GM23338 (cell line): ENCODE measurements around the gene DDX23. TPM values are rescaled to one million over a fixed set of nuclear protein-coding genes. Genes with fewer than 3 reads are reported as not detected.

ENCODE experiments used
- ATAC-seq: fragments of 200-7000 bp; cut with Tn5 transposase; 3 replicates; pipeline ENCODE4 v1.9.1; 2020
- DNase-seq: peaks from one replicate; pipeline ENCODE4 v3.0.0-alpha.2; 2015; ENCODE audit warnings: low spot score
- H2AFZ ChIP-seq: fragments of 200-600 bp; sonication (generic); 2 replicates; pipeline ENCODE4 v1.8.0; 2016; ENCODE audit warnings: antibody characterized with exemption, mild to moderate bottlenecking, moderate library complexity
- H3F3A ChIP-seq: fragments of 200-600 bp; sonication (generic); replicated peaks from 2 replicates; pipeline ENCODE4 v1.8.0; 2017; ENCODE audit warnings: antibody characterized with exemption, mixed run types, low read depth
- H3K27ac ChIP-seq: fragments of 200-600 bp; sonication (generic); 2 replicates; pipeline ENCODE4 v1.6.1; 2016; ENCODE audit warnings: low read depth
- H3K27me3 ChIP-seq: fragments of 200-600 bp; sonication (generic); 2 replicates; pipeline ENCODE4 v1.8.0; 2016; ENCODE audit warnings: mild to moderate bottlenecking, mixed run types, moderate library complexity; ENCODE audit not compliant: insufficient read depth
- H3K36me3 ChIP-seq: fragments of 200-600 bp; sonication (generic); 2 replicates; pipeline ENCODE4 v1.8.0; 2016; ENCODE audit warnings: mild to moderate bottlenecking; ENCODE audit not compliant: insufficient read depth
- H3K4me1 ChIP-seq: fragments of 200-600 bp; sonication (generic); 2 replicates; pipeline ENCODE4 v1.8.0; 2016; ENCODE audit warnings: mild to moderate bottlenecking, moderate library complexity; ENCODE audit not compliant: insufficient read depth
- H3K4me2 ChIP-seq: fragments of 200-600 bp; sonication (generic); 2 replicates; pipeline ENCODE4 v1.7.1; 2017; ENCODE audit warnings: mixed run types
- H3K4me3 ChIP-seq: fragments of 200-600 bp; sonication (generic); 2 replicates; pipeline ENCODE4 v1.6.1; 2016; ENCODE audit warnings: mixed run types
- H3K79me2 ChIP-seq: fragments of 200-600 bp; sonication (generic); replicated peaks from 2 replicates; pipeline ENCODE4 v1.8.0; 2017; ENCODE audit warnings: mild to moderate bottlenecking; ENCODE audit not compliant: insufficient read depth
- H3K9me2 ChIP-seq: fragments of 200-600 bp; sonication (generic); 2 replicates; pipeline ENCODE4 v1.8.0; 2017; ENCODE audit not compliant: insufficient read depth
- H4K20me1 ChIP-seq: fragments of 200-600 bp; sonication (generic); replicated peaks from 2 replicates; pipeline ENCODE4 v1.8.0; 2017; ENCODE audit warnings: mild to moderate bottlenecking; ENCODE audit not compliant: insufficient read depth
- H3K27ac Mint-ChIP-seq: 2 replicates; pipeline ENCODE4 v1.8.0; 2020; ENCODE audit warnings: inconsistent platforms, mild to moderate bottlenecking, moderate library complexity, mixed read lengths
- H3K27me3 Mint-ChIP-seq: 3 replicates; pipeline ENCODE4 v1.8.0; 2022; ENCODE audit warnings: low read depth, mild to moderate bottlenecking, moderate library complexity, mixed read lengths, inconsistent platforms; ENCODE audit not compliant: insufficient read depth, poor library complexity
- H3K36me3 Mint-ChIP-seq: 3 replicates; pipeline ENCODE4 v1.8.0; 2021; ENCODE audit warnings: low read depth, mild to moderate bottlenecking, inconsistent platforms, moderate library complexity, mixed read lengths
- H3K4me1 Mint-ChIP-seq: 3 replicates; pipeline ENCODE4 v1.8.0; 2020; ENCODE audit warnings: mild to moderate bottlenecking, inconsistent platforms, mixed read lengths
- H3K4me3 Mint-ChIP-seq: 3 replicates; pipeline ENCODE4 v1.8.0; 2021; ENCODE audit warnings: moderate library complexity, mild to moderate bottlenecking, inconsistent platforms, mixed read lengths
- H3K9me3 Mint-ChIP-seq: 3 replicates; pipeline ENCODE4 v1.8.0; 2020; ENCODE audit warnings: moderate library complexity, mild to moderate bottlenecking, inconsistent platforms, mixed read lengths
- CREB1 ChIP-seq: fragments of 250-450 bp; sonication (Bioruptor Pico); IDR thresholded peaks from 2 replicates; pipeline ENCODE4 v1.5.0; 2020; ENCODE audit warnings: low read depth, mild to moderate bottlenecking, moderate library complexity
- CTCF ChIP-seq, 2 experiments: fragments of 200-600 bp in 1 of 2; sonication (generic) in 1 of 2; conservative IDR thresholded peaks; 2 replicates each; pipeline versions ENCODE4 v1.5.1 to v1.6.1; 2016 to 2017; ENCODE audit warnings: antibody characterized with exemption in 2 of 2, low read depth in 2 of 2, mild to moderate bottlenecking in 2 of 2, moderate library complexity in 1 of 2
- ETS1 ChIP-seq: IDR thresholded peaks from 2 replicates; pipeline ENCODE4 v1.6.1; 2016; ENCODE audit warnings: antibody characterized with exemption
- EZH2 ChIP-seq: fragments of 200-600 bp; sonication (generic); IDR thresholded peaks from one replicate; pipeline ENCODE4 v1.8.0; 2017; ENCODE audit warnings: antibody characterized with exemption, mild to moderate bottlenecking, low read depth; ENCODE audit not compliant: unreplicated experiment
- JUNB ChIP-seq: IDR thresholded peaks from one replicate; pipeline ENCODE4 v1.6.1; 2016; ENCODE audit warnings: antibody characterized with exemption; ENCODE audit not compliant: unreplicated experiment
- NANOG ChIP-seq: IDR thresholded peaks from 2 replicates; pipeline ENCODE4 v1.6.1; 2016; ENCODE audit warnings: antibody characterized with exemption, borderline replicate concordance
- REST ChIP-seq: IDR thresholded peaks from one replicate; pipeline ENCODE4 v1.6.1; 2018; ENCODE audit warnings: antibody characterized with exemption; ENCODE audit not compliant: unreplicated experiment
- STAT1 ChIP-seq: IDR thresholded peaks from one replicate; pipeline ENCODE4 v1.6.1; 2016; ENCODE audit warnings: antibody characterized with exemption; ENCODE audit not compliant: unreplicated experiment
- ZNF114 ChIP-seq: fragments of 250-450 bp; sonication (Bioruptor Pico); IDR thresholded peaks from 2 replicates; pipeline ENCODE4 v1.5.0; 2020; ENCODE audit warnings: mild to moderate bottlenecking, moderate library complexity
- ZNF331 ChIP-seq: fragments of 250-450 bp; sonication (Bioruptor Pico); IDR thresholded peaks from 2 replicates; pipeline ENCODE4 v1.5.0; 2020; ENCODE audit warnings: low read depth, mild to moderate bottlenecking, moderate library complexity
- polyA plus RNA-seq: library from polyadenylated mRNA; unstranded; fragments of >200 nt; fragmentation: Nextera tagmentation; extraction: Ambion mirVana; gene quantifications from 2 replicates; pipeline ENCODE4 v1.2.1, GENCODE V29; 2016
- total RNA-seq: library from RNA; depleted of rRNA; stranded (reverse); fragments of >200 nt; shearing (Covaris generic); gene quantifications from 2 replicates; pipeline ENCODE4 v1.2.3, GENCODE V29; 2014

Gene DDX23
- total and polyA plus RNA-seq, 2 experiments from 2014 or later = 31.7 to 78.5 TPM

GRCh38 chr12:48827513-48828096 lies 24.4 kb downstream of the DDX23 start:
- Mint-ChIP-seq H3K4me1 (peaks cover 12% of the 10 kb centered on the region), H3K9me3 (no peaks in the 10 kb centered on the region; the same call in 1 of the 3 replicates), H3K4me3 (no peak overlapping the region), H3K27ac (no peak overlapping the region), H3K27me3 (peaks cover 9% of the 10 kb centered on the region), H3K36me3 (peaks cover 49% of the 10 kb centered on the region)
- Histone ChIP-seq H3F3A (no peaks in the 10 kb centered on the region), H3K4me2 (no peak overlapping the region), H3K27ac (peak overlapping the region; percentile 55; the same call in 1 of the 2 replicates), H3K4me3 (no peak overlapping the region), H2AFZ (no peak overlapping the region), H3K9me2 (no peaks in the 10 kb centered on the region), H3K36me3 (peaks cover 21% of the 10 kb centered on the region), H4K20me1 (peaks cover 7% of the 10 kb centered on the region; the same call in 1 of the 2 replicates), H3K27me3 (peaks cover 3% of the 10 kb centered on the region; the same call in 1 of the 2 replicates), H3K79me2 (no peaks in the 10 kb centered on the region), H3K4me1 (peaks cover 5% of the 10 kb centered on the region; the same call in 1 of the 2 replicates)
- DNase-seq = no peak
- no peak for TF ChIP-seq STAT1
- no peak for TF ChIP-seq CREB1 (CRISPR knock-in tag)
- TF ChIP-seq CTCF (conservative IDR thresholded peaks at IDR 0.05; ENCODE audit: low read depth in 2 of 2) = no peak
- TF ChIP-seq ZNF331 (CRISPR knock-in tag) = no peak
- ATAC-seq = no peak

GRCh38 chr12:48827026-48827425 lies 24.9 kb downstream of the DDX23 start:
- no peak for ATAC-seq
- Histone ChIP-seq H3K4me3 (no peak overlapping the region), H4K20me1 (peaks cover 6% of the 10 kb centered on the region; the same call in 1 of the 2 replicates), H3K4me1 (peaks cover 5% of the 10 kb centered on the region; the same call in 1 of the 2 replicates), H3K27me3 (peaks cover 4% of the 10 kb centered on the region; the same call in 1 of the 2 replicates), H3K9me2 (no peaks in the 10 kb centered on the region), H3K27ac (peak overlapping the region; percentile 55; the same call in 1 of the 2 replicates), H3K36me3 (peaks cover 17% of the 10 kb centered on the region), H3K4me2 (no peak overlapping the region), H2AFZ (no peak overlapping the region), H3K79me2 (no peaks in the 10 kb centered on the region), H3F3A (no peaks in the 10 kb centered on the region)
- Mint-ChIP-seq H3K27me3 (peaks cover 9% of the 10 kb centered on the region), H3K4me3 (no peak overlapping the region), H3K9me3 (no peaks in the 10 kb centered on the region; the same call in 1 of the 3 replicates), H3K27ac (no peak overlapping the region), H3K4me1 (peaks cover 16% of the 10 kb centered on the region), H3K36me3 (peaks cover 43% of the 10 kb centered on the region)
- no peak for DNase-seq
- TF ChIP-seq JUNB (no peak), EZH2 (no peak)

GRCh38 chr12:48826209-48826855 lies 25.6 kb downstream of the DDX23 start:
- H3K27me3 ChIP-seq = peaks cover 4% of the 10 kb centered on the region; the same call in 1 of the 2 replicates
- H3K4me3 Mint-ChIP-seq = no peak overlapping the region; the same call in 2 of the 3 replicates
- peaks cover 10% of the 10 kb centered on the region for H3K36me3 ChIP-seq
- no peak overlapping the region for H3K27ac ChIP-seq
- H2AFZ ChIP-seq = no peak overlapping the region
- H3K9me3 Mint-ChIP-seq = no peaks in the 10 kb centered on the region; the same call in 1 of the 3 replicates
- peaks cover 16% of the 10 kb centered on the region for H3K4me1 Mint-ChIP-seq
- no peak overlapping the region for H3K27ac Mint-ChIP-seq
- peaks cover 5% of the 10 kb centered on the region; the same call in 1 of the 2 replicates for H4K20me1 ChIP-seq
- H3K4me3 ChIP-seq = no peak overlapping the region
- H3K4me1 ChIP-seq = peaks cover 5% of the 10 kb centered on the region; the same call in 1 of the 2 replicates
- peaks cover 37% of the 10 kb centered on the region for H3K36me3 Mint-ChIP-seq
- H3K9me2 ChIP-seq = no peaks in the 10 kb centered on the region
- ATAC-seq (no peak), DNase-seq (no peak)
- H3K27me3 Mint-ChIP-seq = peaks cover 9% of the 10 kb centered on the region
- H3K4me2 ChIP-seq = no peak overlapping the region
- no peaks in the 10 kb centered on the region for H3K79me2 ChIP-seq
- H3F3A ChIP-seq = no peaks in the 10 kb centered on the region
- TF ChIP-seq ZNF114 (CRISPR knock-in tag) (no peak), STAT1 (no peak), CREB1 (CRISPR knock-in tag) (no peak), ETS1 (no peak), NANOG (no peak), REST (no peak), JUNB (no peak), ZNF331 (CRISPR knock-in tag) (no peak), EZH2 (no peak)
